Measurements from ENCODE around the gene DNAH12.

- TF ChIP-seq CTCF (IDR thresholded peaks at IDR 0.05) (no peak), MAX (CRISPR knock-in tag; IDR thresholded peaks at IDR 0.05) (no peak)
These were observed 134.7 kb downstream of the DNAH12 start for GRCh38 chr3:57409471-57409870.
